ENCODE results near the gene NUDT21. TPM values are rescaled to one million over a fixed set of nuclear protein-coding genes. Genes with fewer than 3 reads are reported as not detected.
"Not testable (repeated sequence)": the region's sequence is repeated elsewhere in the genome, so short reads cannot be mapped to it uniquely, and the experiment has no call there.

Gene NUDT21
- polyA plus RNA-seq, 3 donors: 117 to 129 (median 123) TPM

DNA sequence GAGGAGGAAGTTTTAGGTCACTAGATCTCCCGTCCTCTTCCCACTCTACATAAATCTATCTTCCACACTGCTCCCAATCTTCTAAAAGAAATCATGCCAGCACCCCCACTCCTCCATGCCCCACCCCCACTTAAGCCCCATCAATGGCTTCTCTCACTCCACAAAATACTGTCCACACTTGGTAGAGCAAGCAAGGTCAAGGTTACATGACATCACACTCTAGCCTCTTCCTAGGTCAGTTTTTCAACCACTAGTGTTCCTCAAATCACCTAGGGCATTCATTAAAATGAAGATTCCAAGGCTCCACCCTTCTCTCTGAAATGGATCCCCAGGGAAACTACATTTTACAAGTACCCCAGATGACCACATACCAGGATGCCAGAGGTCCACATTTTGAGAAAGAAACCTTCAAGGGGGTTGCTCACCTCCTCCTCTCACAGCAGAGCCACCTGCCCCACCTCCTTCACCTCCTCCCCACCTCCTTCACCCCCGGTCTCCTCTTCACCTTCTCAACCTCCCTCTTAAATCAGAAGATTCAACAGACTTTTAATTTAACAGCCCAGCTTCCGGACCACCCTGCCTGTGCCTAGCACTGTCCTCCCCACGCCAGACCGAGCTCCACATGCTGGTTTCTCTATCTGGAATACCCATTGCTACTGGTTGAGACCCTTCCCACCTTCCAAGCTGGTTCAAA is 29.0 kb downstream of the NUDT21 start:
- DNase-seq: no peak

DNA sequence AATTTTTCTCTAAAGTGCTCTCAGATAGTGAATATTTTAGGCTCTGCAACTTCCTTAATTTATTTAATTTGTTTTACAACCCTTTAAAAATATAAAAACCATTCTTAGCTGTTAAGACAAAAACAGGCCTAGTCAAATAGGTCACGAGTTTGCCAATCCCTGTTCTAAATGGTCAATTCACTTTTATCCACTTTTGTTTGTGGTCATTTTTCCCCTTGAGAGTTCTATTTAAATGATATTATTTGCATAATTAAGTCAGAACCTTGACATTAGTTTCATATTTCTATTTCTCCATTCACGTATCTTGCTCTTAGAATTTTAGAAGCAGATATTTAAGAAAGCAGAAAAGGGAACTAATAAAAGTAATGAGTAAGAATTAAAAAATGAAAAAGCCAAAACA is 29.8 kb downstream of the NUDT21 start:
- DNase-seq: no peak

DNA sequence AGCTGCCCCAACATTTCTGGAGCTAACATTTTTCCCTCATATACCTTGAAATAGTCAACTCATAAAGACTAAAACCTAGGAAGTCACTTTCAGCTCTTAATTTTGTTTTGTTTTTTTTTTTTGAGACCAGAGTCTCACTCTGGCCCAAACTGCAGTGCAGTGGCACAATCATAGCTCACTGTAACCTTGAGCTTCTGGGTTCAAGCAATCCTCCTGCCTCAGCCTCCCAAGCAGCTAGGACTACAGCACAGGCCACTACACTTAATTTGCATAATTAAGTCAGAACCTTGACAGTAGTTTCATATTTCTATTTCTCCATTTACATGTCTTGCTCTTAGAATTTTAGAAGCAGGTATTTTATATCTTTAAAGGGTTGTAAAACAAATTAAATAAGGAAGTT is 30.5 kb downstream of the NUDT21 start:
- no peak for DNase-seq

DNA sequence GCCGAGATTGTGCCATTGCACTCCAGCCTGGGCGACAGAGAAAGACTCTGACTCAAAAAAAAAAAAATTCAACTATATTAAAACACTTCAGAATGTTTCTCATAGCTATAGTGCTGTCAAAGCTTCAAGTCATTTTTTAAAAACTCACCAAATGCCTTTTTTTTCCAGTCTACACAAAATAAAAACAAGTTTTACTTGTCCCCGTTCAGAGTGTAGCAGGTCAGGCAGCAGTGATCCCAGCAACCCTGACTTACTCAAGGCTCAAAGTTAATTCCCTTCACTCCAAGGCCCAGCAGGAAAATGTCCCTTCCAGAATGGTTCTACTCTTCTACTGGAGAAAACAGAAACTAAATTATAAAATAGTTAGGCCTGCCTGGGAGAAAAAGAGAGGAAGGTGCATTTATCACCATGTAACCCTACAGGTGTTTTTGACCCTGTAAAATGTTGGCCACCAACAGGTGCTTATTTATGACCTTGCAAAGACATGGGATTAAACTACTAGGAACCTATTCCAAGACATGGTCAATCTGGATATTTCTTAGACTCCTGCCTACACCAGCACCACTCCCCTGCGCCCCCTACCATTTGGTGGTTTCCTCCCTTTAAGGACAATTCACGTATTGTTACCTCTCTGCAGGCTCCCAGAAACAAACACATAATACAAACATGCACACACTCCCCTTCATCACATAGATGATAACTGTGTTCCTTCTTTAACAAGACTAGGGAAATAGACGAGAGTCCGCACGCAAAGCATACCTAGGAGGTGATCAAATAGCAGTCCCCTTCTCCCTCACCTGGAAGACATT is 31.2 kb downstream of the NUDT21 start:
- no peak for DNase-seq

DNA sequence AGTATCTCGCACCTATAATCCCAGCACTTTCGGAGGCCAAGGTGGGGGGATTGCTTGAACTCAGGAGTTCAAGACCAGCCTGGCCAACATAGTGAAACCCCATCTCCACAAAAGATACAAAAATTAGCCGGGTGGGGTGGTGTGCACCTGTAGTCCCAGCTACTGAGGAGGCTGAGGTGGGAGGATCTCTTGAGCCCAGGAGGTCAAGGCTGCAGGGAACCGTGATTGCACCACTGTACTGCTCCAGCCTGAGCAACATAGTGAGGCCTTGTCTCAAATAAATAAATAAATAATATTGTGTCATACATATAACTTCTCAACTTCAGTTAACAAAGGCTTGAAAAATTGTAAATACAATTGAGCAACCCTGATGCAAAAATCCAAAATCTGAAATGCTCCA is 34.0 kb downstream of the NUDT21 start:
- no peak for DNase-seq

DNA sequence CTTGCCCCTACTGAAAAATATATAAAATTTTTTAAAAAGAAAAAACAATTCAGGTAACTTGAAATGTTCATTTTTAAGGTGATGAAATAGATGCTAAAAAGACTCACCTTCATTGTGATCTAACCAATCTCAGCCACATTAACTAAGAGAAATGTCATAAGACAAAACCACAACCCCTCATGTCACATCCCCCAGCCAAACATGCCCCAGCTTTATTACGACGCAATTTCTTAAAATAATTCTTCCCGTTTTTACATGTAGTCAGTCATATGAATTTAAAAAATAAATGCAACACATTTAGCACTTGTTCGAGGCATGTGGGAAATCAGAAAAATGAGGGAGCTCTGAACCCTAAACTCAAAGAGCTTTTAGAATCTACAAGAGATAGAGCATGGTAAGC is 35.3 kb downstream of the NUDT21 start:
- DNase-seq: no peak

DNA sequence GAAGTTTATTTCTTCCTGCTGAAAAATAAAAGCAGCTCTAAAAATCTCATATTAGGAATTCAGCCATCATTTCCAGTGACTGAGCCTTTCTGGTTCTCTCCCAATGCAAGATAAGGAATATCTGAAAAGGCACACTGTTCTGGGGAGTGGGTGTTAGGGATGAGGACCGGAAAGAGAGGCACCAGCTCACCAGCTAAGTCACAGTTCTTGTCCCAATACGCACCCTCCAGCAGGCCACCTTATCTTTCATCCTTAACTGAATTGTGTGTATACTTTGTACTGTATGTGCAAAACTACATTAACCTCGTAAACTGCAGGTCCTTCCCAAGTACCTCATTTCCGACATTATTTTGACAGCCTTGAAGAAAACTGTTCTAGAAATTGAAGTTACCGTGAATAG is 36.8 kb downstream of the NUDT21 start:
- no peak for DNase-seq

DNA sequence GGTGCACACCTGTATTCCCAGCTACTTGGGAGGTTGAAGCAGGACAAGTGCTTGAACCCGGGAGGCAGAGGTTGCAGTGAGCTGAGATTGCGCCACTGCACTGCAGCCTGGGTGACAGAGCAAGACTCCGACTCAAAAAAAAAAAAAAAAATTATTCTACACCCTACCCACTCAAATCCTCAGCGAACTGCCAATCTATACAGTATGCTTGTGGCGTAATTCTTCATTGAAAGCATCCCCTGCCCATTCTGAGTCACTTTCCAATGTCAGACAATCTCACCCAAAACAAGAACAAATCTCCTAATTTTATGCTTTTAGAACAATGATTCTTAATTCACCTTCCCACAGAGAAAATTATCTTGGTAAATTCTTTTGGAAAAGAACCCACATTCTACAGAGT is 37.8 kb downstream of the NUDT21 start:
- no peak for DNase-seq

DNA sequence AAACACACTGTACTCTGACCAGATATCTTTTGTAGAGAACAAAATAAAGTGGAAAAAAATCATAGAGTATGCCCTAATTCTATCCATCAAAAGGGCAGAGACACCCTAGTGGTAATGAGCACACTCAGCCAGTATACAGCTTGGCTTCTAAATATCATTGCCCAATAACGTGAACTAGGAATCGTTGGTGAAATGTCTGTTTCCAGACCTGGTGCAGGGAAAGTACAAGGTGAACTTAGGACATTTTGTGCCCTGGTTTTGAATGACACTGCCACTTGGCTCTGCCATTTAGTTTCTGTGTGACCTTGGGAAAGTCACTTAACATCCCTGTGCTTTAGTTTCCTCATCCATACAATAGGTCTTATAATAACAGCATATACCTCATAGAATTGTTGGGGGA is 39.5 kb downstream of the NUDT21 start:
- no peak for DNase-seq

DNA sequence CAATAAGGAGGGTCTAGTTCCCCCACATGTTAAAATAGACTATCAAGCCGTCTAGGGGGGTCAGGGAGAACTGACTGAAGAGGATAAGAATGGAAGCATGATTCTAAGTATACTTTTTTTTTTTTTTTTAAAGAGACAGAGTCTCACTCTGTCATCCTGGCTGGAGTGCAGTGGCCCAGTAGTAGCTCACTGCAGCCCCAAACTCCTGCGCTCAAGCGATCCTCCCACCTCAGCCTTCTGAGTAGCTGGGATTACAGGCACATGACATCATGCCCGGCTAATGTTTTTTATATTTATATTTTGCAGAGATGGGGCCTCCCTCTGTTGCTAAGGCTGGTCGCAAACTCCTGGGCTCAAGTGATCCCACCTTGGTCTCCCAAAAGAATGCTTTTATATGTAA is 40.0 kb downstream of the NUDT21 start:
- no peak for DNase-seq

DNA sequence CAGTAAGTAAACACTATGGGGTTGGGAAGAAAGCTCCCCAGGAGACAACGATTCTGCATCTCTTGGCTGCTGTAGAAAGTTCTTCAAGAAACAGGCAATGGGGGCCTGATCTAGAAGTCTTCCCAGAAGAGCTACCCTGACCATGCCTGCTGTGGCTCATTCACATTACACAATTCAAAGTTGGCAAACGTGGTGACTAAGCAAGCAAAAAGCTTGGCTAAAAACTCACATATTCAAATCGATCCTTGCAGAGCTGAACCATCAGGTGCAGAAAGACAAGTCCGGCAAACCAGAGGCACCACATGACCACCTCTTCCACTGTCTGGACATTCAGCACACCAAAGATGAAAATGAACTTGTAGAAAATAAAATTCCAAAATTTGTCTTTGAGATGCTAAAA is 41.9 kb downstream of the NUDT21 start:
- no peak for DNase-seq

DNA sequence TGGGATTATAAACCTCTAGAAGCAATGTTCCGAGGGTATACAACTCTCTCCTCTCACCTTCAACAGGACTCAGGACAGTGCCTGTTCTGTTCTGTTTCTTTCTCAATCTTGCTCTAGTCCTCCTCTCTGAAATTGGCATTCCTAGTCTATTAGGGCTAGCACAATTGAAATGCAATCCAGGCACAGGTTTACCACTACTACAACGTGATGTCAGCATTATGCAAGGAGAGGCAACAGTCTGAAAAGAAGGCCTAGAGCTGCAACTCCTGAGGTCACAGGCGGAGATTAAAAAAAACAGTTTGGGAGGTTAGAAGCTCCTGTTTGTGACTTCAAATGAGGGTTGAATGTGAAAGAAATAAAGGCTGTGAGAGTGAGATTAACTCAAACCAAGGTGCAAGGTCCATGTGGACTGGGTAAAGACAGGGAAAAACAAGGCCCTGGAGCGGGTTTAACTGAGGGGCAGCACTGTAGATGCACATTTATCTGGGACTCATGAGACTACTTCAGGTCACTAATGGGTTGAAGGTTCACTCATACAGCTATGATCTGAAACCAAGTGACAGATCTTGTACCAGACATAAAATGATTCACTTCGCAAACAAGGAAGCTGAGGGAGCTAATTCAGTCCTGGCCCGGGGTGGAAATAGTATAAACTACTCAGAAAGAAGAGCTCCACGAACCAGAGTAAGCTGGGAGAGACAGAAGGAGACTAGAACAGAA is 42.6 kb downstream of the NUDT21 start:
- no peak for DNase-seq

DNA sequence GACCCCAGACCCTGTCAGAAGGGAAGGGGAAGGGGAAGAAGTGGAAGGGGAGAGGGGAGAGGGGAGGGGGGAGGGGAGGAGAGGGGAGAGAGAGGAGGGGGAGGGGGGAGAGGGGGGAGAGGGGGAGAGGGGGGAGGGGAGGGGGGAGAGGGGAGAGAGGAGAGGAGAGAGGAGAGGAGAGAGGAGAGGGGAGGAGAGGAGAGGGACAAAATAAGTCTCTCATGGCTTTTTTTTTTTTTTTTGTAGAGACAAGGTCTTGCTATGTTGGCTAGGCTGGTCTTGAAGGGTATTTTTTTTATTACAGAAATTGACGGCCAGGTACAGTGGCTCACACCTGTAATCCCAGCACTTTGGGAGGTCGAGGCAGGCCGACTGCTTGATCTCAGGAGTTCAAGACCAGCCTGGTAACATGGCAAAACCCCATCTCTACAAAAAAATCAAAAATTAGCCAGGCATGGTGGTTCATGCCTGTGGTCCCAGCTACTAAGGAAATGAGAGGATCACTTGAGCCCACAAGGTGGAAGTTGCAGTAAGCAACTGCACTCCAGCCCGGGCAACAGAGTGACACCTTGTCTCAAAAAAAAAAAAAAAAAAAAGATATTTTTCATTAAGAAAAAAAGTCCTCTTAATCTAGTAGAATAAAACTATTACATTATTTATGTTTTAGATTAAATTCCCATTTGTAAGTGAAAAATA is 45.0 kb downstream of the NUDT21 start:
- DNase-seq: no peak

DNA sequence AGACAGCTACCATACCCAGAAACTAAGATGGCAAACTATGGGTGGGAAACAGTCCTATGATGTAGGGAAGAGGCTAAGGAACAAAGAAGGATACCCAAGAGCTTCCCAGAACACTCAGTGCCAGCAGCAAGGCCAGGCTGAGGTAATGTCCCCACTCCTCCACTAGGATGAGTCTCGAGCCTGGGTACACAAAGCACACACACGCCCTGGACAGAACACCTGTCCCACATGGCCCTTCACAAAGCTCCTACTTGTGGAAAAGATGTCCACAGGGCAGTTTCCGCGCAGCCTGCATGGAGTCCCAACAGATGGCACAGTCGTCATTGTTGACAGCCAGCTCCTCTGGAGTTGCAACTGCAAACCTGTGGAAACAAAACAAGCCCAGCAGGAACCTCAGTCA is 49.6 kb downstream of the NUDT21 start:
- no peak for DNase-seq

DNA sequence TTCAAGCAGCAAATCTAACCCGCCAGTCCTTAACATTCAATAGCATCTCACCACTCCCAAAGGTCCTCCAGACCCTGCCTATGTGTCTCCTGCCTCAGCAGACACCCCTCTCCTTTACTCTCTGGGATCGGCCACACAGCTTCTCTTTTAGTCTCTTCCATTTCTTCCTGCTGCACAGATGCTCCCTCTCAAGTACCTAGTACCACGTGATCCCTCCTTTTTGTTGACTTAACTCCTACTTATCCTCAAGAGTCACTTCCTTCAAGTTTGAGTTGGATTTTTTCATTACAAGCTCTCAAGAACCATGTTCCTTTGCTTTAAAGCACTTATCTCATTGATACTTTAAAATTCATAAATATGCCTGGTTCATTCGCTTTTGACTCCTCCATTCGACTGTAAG is 50.7 kb downstream of the NUDT21 start:
- DNase-seq: no peak

DNA sequence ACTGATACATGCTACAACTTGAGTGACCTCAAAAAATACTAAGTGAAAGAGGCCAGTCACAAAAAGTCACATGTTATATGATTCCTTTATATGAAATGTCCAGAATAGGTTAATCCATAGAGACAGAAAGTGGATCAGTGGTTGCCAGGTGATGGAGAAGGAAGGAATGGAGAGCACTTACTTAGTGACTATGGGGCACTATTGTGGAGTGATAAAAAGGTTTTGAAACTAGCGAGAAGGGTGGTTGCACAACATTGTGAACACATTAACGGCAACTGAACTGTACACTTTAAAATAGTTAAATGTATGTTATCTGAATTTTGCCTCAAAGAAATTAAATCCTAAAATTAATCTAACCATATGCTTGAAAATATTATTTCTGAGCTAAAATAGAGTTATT is 51.6 kb downstream of the NUDT21 start:
- DNase-seq: no peak

DNA sequence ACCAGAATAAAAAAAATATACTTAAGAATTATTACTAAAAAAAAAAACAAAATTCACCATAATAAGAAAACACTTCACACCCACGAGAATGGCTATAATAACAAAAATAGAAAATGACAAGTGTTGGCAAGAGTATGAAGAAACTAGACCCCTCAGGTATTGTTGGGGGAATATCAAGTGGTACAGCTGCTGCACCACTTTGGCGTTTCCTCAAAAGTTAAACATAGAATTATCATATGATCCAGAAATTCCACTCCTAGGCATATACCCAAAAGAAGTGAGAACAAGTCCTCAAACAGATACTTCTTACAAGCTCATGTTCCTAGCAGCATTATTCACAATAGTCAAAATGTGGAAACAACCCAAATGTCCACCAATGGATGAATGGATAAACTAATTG is 52.1 kb downstream of the NUDT21 start:
- DNase-seq: no peak

DNA sequence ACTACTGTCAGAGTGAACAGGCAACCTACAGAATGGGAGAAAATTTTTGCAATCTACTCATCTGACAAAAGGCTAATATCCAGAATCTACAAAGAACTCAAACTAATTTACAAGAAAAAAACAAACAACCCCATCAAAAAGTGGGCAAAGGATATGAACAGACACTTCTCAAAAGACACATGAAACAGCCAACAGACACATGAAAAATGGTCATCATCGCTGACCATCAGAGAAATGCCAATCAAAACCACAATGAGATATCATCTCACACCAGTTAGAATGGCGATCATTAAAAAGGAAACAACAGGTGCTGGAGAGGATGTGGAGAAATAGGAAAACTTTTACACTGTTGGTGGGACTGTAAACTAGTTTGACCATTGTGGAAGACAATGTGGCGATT is 54.4 kb downstream of the NUDT21 start:
- DNase-seq: not testable (repeated sequence)

DNA sequence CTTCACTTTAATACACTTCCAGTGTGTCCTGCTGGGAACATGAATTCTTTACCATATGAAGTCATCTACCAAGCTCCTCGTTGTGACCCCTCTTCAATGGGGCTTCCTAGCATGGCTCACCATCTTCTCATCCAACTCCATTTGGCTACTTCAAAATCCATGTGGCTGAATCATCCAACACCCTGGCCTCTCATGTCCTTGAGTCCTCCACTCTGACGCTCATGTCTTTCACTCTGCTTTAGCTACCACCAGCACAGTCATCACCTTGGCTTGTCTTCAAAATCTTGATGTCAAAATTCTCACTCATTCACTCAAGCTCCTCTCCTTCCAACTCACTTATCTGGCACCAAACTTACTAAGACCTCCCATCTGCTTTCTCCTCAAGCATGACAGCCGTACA is 61.6 kb downstream of the NUDT21 start:
- no peak for DNase-seq

DNA sequence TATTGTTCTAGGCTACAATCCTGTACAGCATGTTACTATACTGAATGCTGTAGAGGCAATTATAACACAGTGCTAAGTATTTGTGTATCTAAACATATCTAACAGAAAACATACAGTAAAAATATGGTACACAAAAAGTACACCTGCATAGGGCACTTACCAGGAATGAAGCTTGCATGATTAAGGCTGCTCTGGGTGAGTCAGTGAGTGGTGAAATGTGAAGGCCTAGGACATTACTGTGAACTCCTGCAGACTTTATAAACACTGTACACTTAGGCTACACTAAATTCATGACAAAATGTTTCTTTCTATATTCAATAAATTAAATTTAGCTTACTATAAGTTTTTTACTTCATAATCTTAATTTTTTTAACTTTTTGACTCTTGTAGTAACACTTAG is 62.9 kb downstream of the NUDT21 start:
- DNase-seq: no peak

DNA sequence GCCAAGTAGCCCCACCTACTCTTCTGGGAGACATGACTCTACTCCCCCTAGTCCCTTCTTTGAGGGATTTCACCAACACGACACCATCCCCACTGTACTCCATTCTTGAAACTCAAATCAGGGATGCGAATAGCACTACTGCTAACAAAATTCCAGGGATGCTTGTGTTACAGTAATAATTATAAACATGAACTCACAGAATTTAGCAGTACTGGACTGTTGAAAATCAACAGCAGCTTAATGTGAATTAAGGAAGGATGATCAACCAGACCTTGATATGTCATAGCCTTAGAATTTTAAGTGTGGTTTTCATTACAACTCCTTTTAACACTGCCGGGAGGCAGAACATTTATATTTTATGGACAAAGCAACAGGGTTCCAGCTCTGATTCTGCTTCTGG is 63.7 kb downstream of the NUDT21 start:
- DNase-seq: no peak

DNA sequence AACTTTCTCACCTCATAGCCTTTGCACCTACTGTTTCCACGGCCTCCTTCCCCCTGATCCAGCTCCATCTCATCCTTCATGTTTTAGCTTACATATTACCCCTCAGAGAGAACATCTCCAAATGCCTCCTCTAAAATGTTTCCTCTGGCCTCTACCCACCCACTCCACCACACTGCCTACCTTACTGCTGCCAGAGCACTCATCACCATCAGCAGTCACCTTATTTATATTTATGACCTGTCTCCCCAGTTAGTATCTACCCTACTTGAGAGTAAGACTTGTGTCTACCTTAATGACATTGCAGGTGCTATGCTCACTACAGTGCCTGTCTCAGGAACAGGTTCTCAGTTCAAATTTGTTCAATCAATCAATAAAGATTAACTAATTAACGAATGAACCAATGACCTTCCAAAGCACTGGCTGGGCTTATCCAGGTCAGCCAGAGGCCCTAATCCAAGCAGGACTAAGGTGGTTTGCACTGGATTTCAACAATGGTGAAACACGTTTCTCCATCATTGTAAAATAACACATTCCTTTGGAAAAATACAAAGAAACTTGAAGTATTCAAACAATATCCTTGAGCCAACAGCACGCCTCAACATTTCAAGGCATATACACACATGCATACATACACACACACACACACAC is 66.9 kb downstream of the NUDT21 start:
- DNase-seq: no peak

Measured in renal pelvis (tissue), 4 donors.